Smooth muscle cell (in vitro differentiated cells): ENCODE results near the gene DHRS2. TPM values are rescaled to one million over a fixed set of nuclear protein-coding genes. Genes with fewer than 3 reads are reported as not detected.

ENCODE experiments used
- DNase-seq: peaks from one replicate; lab custom pipeline; 2025; ENCODE audit not compliant: unreplicated experiment; lab: John Stamatoyannopoulos, UW
- H2AFZ ChIP-seq: fragments of 200-600 bp; sonication (generic); 2 replicates; pipeline ENCODE4 v1.6.0; 2016; ENCODE audit warnings: antibody characterized with exemption, low read depth, mild to moderate bottlenecking
- H3F3A ChIP-seq: fragments of 200-600 bp; sonication (generic); 2 replicates; pipeline ENCODE4 v1.6.0; 2017; ENCODE audit warnings: antibody characterized with exemption, low read depth
- H3K27ac ChIP-seq: fragments of 200-600 bp; sonication (generic); 2 replicates; pipeline ENCODE4 v1.5.1; 2016; ENCODE audit warnings: low read depth, mild to moderate bottlenecking
- H3K27me3 ChIP-seq: fragments of 200-600 bp; sonication (generic); 2 replicates; pipeline ENCODE4 v1.6.1; 2016; ENCODE audit warnings: low read depth, mild to moderate bottlenecking
- H3K36me3 ChIP-seq: fragments of 200-600 bp; sonication (generic); 2 replicates; pipeline ENCODE4 v1.5.1; 2016; ENCODE audit warnings: low read depth
- H3K4me1 ChIP-seq: fragments of 200-600 bp; sonication (generic); 2 replicates; pipeline ENCODE4 v1.5.1; 2016; ENCODE audit warnings: low read depth
- H3K4me2 ChIP-seq: fragments of 200-600 bp; sonication (generic); 2 replicates; pipeline ENCODE4 v1.6.0; 2016; ENCODE audit warnings: mild to moderate bottlenecking
- H3K4me3 ChIP-seq: fragments of 200-600 bp; sonication (generic); 2 replicates; pipeline ENCODE4 v1.5.1; 2016; ENCODE audit warnings: mild to moderate bottlenecking
- H3K79me2 ChIP-seq: fragments of 200-600 bp; sonication (generic); 2 replicates; pipeline ENCODE4 v1.6.0; 2016; ENCODE audit warnings: low read depth, mild to moderate bottlenecking
- H3K9ac ChIP-seq: fragments of 200-600 bp; sonication (generic); 2 replicates; pipeline ENCODE4 v1.6.0; 2016; ENCODE audit warnings: low read depth
- H3K9me3 ChIP-seq: fragments of 200-600 bp; sonication (generic); replicated peaks from 2 replicates; pipeline ENCODE4 v1.5.1; 2016; ENCODE audit warnings: low read depth
- H4K20me1 ChIP-seq: fragments of 200-600 bp; sonication (generic); 2 replicates; pipeline ENCODE4 v1.6.0; 2016; ENCODE audit warnings: low read depth
- CTCF ChIP-seq: fragments of 200-600 bp; sonication (generic); IDR thresholded peaks from 2 replicates; pipeline ENCODE4 v1.5.1; 2017; ENCODE audit warnings: borderline replicate concordance, mild to moderate bottlenecking, antibody characterized with exemption; ENCODE audit not compliant: insufficient read depth, poor library complexity, severe bottlenecking
- whole genome bisulfite sequencing: methylation state at CpG from one replicate; pipeline ENCODE4 v1.1.7; 2016; ENCODE audit warnings: low lambda C conversion rate; 5-methylcytosine and 5-hydroxymethylcytosine counted together
- polyA plus RNA-seq: library from polyadenylated mRNA; unstranded; fragments of >200 nt; fragmentation: Nextera tagmentation; extraction: Ambion mirVana; gene quantifications from 2 replicates; pipeline ENCODE4 v1.2.1, GENCODE V29; 2016
- total RNA-seq: library from RNA; depleted of rRNA; stranded (reverse); fragments of >200 nt; gene quantifications from 2 replicates; pipeline ENCODE4 v1.2.3, GENCODE V29; 2014

Gene DHRS2
- total and polyA plus RNA-seq, 2 experiments from 2014 or later: 0.36 to 1.4 TPM

- Histone ChIP-seq H4K20me1 (no peaks in the 10 kb centered on the region), H3K9me3 (no peaks in the 10 kb centered on the region), H3K4me3 (no peak overlapping the region), H3K36me3 (no peaks in the 10 kb centered on the region), H3K4me2 (no peak overlapping the region), H3K27ac (no peak overlapping the region), H3K27me3 (no peaks in the 10 kb centered on the region), H3K9ac (no peak overlapping the region), H3F3A (no peaks in the 10 kb centered on the region), H2AFZ (no peak overlapping the region), H3K79me2 (no peaks in the 10 kb centered on the region), H3K4me1 (peaks cover 5% of the 10 kb centered on the region)
- WGBS: 83% methylated on average over 1 of the region's 1 CpG
- DNase-seq: no peak
- TF ChIP-seq CTCF: no peak
Measured at GRCh38 chr14:23692416-23692815, 56.3 kb downstream of the DHRS2 start.

DNA sequence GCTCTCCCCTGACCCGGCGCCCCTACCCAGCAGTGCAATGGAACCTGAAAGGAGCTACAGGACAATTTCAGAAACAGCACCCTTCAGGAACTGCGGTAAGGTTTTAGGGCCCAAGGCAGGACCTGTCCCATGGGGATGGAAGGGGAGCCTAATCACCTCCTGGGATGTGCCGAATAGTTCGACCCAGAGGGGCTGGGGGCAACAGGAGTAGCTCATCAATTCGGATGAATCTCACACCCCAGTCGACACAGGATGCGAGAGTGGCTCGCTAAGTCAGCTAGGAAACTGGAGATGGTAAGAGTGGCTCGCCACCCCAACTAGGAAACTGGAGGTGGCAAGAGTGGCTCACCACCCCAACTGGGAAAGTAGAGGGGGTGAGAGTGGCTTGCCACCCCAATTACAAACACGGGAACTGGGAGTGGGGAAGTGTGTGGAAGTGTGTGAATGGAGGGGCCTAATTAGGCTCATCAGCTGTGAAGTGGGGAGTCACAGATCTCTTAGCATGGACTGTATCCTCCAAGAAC, 57.1 kb downstream of the DHRS2 start:
- H3K4me1 ChIP-seq: peaks cover 5% of the 10 kb centered on the region
- TF ChIP-seq CTCF: no peak

GRCh38 chr14:23694085-23694948, 58.2 kb downstream of the DHRS2 start:
- no peak for TF ChIP-seq CTCF
- Histone ChIP-seq H3K4me1 (peaks cover 5% of the 10 kb centered on the region), H3K79me2 (no peaks in the 10 kb centered on the region), H3K4me3 (peak overlapping the region; percentile 45), H3K36me3 (no peaks in the 10 kb centered on the region), H3K27ac (peak overlapping the region; percentile 65), H3K4me2 (peak overlapping the region; percentile 84), H3F3A (no peaks in the 10 kb centered on the region), H2AFZ (no peak overlapping the region), H3K9me3 (no peaks in the 10 kb centered on the region), H3K27me3 (no peaks in the 10 kb centered on the region), H3K9ac (peak overlapping the region; percentile 40), H4K20me1 (no peaks in the 10 kb centered on the region)
- 27% methylated on average over 8 of the region's 8 CpGs for WGBS
- DNase-seq: no peak

More for the DNA sequence above, 57.1 kb downstream of the DHRS2 start:
- H3K27me3 ChIP-seq: no peaks in the 10 kb centered on the region
- H3K4me3 ChIP-seq: no peak overlapping the region
- no peak overlapping the region for H3K9ac ChIP-seq
- no peaks in the 10 kb centered on the region for H3F3A ChIP-seq
- 82% methylated on average over 11 of the region's 11 CpGs for WGBS
- H3K4me2 ChIP-seq: no peak overlapping the region
- no peaks in the 10 kb centered on the region for H4K20me1 ChIP-seq
- no peak overlapping the region for H2AFZ ChIP-seq
- no peak overlapping the region for H3K27ac ChIP-seq
- no peak for DNase-seq
- H3K9me3 ChIP-seq: no peaks in the 10 kb centered on the region
- no peaks in the 10 kb centered on the region for H3K79me2 ChIP-seq
- H3K36me3 ChIP-seq: no peaks in the 10 kb centered on the region

Other genes with a start within 250 kb of the DHRS2 start
- gene MYH6, start 228.1 kb upstream of the DHRS2 start, total RNA-seq: not detected in 2 replicates
- gene MYH6, start 228.1 kb upstream of the DHRS2 start, polyA plus RNA-seq: 0.23 and 0.53 TPM in 2 replicates
- not detected in 2 replicates for gene MYH7, start 200.7 kb upstream of the DHRS2 start, total RNA-seq
- gene MYH7, start 200.7 kb upstream of the DHRS2 start, polyA plus RNA-seq: 0.02 TPM in 1 of 2 replicates, not detected in the other
- 43.2 and 52.0 TPM in 2 replicates for gene NGDN, start 166.7 kb upstream of the DHRS2 start, total RNA-seq
- 58.0 and 59.6 TPM in 2 replicates for gene NGDN, start 166.7 kb upstream of the DHRS2 start, polyA plus RNA-seq
- 0.13 and 0.27 TPM in 2 replicates for gene ZFHX2, start 84.6 kb upstream of the DHRS2 start, total RNA-seq
- gene ZFHX2, start 84.6 kb upstream of the DHRS2 start, polyA plus RNA-seq: 1.4 and 1.6 TPM in 2 replicates
- gene THTPA, start 80.1 kb upstream of the DHRS2 start, total RNA-seq: 5.7 and 10.2 TPM in 2 replicates
- gene THTPA, start 80.1 kb upstream of the DHRS2 start, polyA plus RNA-seq: 6.1 and 7.3 TPM in 2 replicates
- 45.4 and 59.3 TPM in 2 replicates for gene AP1G2, start 68.6 kb upstream of the DHRS2 start, total RNA-seq
- gene AP1G2, start 68.6 kb upstream of the DHRS2 start, polyA plus RNA-seq: 62.4 and 109 TPM in 2 replicates
- 0.54 and 2.4 TPM in 2 replicates for gene JPH4, start 57.6 kb upstream of the DHRS2 start, total RNA-seq
- gene JPH4, start 57.6 kb upstream of the DHRS2 start, polyA plus RNA-seq: not detected in 2 replicates